ENCODE measurements around the gene FYCO1.
"Not testable (repeated sequence)": the region's sequence is repeated elsewhere in the genome, so short reads cannot be mapped to it uniquely, and the experiment has no call there.

FYCO1 gene

GRCh38 chr3:45995236-45996192 is at the start of gene FYCO1:
Gene FYCO1 (minus strand): TSS chr3:45995824. CDS start chr3:45984910, 10,914 bp downstream.
- peak; percentile 24 to 75 for DNase-seq

- DNase-seq = no peak
Measured at GRCh38 chr3:46038916-46039315, 43.3 kb upstream of the FYCO1 start.

DNA sequence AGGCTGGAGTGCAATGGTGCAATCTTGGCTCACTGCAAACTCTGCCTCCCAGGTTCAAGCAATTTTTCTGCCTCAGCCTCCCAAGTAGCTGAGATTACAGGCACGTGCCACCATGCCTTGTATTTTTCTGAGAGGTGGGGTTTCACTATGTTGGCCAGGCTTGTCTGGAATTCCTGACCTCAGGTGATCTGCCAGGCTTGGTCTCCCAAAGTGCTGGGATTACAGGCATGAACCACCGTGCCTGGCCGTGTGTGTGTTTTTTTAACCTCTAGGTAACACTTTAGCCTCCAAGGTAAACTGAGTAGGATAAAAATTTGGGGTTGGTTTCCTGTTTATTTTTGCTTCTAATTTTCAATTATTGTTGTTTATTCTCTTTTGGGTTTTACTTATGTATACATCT is 42.4 kb upstream of the FYCO1 start:
- not testable (repeated sequence) for DNase-seq

DNA sequence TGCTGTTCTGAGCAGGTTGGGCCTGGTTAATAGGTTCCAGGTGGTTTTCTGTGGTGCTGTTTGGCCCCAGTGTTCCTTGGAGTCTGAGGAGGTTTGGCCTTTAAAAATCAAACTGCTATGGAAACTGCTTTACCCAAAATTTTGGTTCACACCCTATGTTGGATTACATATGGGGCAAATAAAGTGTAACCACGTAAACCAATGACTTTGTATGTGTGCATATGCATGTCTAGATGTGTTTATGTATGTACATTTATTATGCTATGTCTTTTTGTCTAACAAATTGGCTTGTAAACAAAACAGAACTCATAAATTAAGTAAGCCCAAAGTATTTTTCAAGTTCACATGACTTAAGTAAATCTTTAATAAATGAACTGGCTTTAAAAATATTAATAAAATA is 40.6 kb upstream of the FYCO1 start:
- DNase-seq = no peak

DNA sequence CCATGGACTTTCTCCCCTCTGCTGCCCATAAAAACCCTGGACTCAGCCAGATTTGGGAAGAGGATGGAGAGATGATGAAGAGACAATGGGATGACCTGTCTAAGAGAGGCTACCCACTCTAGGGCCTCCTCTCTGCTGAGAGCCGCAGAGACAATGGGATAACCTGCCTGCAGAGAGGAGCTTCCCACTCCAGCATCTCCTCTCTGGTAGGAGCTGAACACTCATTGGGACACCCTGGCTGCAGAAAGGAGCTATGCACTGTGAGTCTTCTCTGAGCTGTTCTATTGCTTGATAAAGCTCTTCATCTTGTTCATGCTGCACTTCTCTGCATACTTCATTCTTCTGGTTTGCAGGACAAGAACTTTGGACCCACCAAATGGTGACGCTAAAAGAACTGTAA is 36.1 kb upstream of the FYCO1 start:
- no peak for DNase-seq

DNA sequence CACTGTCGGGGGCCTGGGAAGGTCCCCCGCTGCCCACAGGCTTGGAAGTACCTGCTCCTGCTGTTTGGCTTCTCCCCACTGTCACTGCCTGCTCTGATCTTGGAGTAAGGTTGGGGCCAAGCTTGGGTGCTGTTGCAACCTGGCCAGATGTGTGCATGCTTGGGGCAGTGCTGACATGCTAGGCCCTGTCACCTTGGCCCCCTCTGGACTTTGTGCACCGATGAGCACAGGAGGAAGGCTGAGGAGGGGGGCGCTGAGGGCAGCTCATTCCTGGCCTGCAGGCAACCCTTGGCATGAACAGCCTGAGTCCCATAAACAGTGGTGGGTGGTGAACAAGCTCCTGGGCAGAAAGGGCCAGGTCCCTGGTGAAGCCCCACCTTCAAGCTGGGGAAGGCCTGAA is 35.6 kb upstream of the FYCO1 start:
- no peak for DNase-seq

DNA sequence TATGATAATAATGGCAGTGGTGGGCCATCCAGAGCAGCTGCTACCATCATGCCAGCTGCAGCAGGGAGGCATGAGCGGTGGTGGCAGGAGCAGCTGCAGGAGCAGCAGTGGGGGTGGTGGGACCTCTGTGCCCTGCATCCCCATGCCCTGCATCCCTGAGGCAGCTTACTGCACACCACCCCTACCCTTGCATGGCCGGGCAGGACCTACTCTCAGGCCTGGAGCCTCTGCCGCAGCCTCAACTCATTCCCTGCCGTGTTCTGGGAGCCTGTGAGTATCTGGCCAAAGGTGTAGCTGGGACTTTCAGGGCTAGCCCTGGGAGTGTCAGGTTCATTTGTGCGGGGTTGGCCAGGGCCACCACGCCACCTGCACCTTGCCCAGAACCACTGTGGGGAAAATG is 35.0 kb upstream of the FYCO1 start:
- DNase-seq = no peak

DNA sequence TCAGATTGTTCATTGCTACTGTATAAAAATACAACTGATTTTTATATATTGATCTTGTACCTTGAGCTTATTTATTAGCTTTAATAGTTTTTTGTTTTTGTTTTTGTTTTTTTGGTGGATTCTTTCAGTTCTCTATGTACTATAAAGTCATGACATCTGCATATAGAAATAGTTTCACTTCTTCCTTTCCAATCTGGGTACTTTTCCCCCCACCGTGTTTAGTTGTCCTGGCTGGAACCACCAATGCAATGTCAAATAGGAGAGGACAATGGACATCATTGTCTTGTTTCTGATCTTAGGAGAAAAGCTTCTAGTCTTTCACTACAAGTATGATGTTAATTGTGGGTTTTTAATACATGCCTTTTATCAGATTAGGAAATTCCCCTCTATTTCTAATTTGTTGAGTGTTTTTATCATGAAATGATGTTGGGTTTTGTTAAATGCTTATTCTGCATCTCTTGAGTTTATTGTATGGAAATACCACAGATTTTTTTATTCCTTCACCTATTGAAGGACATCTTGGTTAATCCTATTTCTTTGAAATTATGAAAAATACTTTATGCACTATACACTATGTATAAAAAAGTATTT is 34.4 kb upstream of the FYCO1 start:
- no peak for DNase-seq

GRCh38 chr3:46027736-46028397 is 32.2 kb upstream of the FYCO1 start:
- DNase-seq = no peak

- DNase-seq = no peak
Measured at GRCh38 chr3:46027021-46027705, 31.5 kb upstream of the FYCO1 start, which contains the start of gene XCR1. Gene XCR1 (minus strand): TSS chr3:46027483. CDS start chr3:46021947, 5,536 bp downstream.

DNA sequence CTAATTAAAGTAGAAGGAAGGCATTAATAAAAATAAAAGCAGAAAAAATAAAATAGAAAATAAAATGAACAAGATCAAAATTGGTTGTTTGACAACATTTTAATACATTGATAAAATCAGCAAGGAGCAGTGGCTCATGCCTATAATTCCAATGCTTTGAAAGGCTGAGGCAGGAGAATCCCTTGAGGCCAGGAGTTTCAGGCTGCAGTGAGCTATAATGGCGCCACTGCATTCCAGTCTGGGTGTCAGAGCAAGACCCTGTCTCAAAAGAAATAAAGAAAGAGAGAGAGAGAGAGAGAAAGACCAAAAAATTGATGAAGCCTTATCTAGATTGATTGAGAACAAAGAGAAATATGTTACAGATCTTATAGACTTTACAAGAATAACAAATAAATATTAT is 29.5 kb upstream of the FYCO1 start:
- no peak for DNase-seq

- DNase-seq = no peak
Measured at GRCh38 chr3:46024131-46024530, 28.5 kb upstream of the FYCO1 start.

DNA sequence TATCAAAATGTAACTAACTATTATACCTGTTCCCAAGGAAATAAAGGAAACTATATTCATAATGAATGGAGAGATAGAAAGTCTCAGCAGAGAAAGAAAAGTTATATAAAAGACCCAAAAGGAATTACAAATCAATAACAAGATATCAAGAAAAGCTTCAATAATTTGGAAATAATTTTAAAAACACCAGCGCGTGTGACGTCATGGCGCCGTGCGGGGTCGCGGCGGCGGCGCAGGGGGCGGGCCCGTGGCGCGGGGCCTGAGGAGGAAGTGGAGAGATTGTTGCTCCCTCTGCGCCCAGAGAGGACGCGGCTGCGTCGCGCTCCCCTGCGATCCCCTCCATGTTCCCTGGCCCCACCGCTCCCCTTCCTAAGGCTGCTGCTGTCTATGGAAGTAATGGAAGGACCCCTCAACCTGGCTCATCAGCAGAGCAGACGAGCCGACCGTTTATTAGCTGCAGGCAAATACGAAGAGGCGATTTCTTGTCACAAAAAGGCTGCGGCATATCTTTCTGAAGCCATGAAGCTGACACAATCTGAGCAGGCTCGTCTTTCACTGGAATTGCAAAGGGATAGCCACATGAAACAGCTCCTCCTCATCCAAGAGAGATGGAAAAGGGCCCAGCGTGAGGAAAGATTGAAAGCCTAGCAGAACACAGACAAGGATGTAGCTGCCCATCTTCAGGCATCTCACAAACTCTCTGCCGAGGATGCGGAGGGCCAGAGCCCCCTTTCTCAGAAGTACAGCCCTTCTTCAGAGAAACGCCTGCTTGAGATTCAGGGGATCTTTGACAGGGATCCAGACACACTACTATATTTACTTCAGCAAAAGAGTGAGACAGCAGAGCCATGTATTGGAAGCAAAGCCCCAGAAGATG is 27.5 kb upstream of the FYCO1 start:
- no peak for DNase-seq

GRCh38 chr3:46021516-46021915 is 25.9 kb upstream of the FYCO1 start:
- DNase-seq = no peak

GRCh38 chr3:46020766-46021510 is 25.3 kb upstream of the FYCO1 start:
- no peak for DNase-seq

- DNase-seq = no peak
Measured at GRCh38 chr3:46019707-46020106, 24.1 kb upstream of the FYCO1 start.

DNA sequence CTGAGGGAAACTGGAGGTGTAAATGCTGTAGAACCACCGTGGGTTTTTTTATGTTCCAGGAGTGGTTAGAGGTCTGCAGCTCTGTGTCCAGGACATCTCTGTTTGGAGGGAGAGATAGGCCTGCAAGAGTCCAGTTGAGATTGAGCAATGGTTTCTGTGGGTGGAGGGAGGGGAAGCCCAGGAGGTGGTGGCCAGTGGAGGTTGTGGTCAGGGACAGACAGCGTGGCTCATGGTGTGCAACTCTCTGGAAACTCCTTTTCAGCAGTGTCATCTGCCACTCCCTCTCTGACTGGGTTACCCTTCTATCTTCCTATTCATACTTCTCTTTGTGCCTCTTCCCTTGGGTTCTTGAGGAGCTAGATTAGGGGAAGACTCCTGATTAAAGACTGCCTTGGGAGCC is 22.1 kb upstream of the FYCO1 start:
- DNase-seq = no peak

- no peak for DNase-seq
Measured at GRCh38 chr3:46013316-46014094, 17.9 kb upstream of the FYCO1 start.

- no peak for DNase-seq
Measured at GRCh38 chr3:46012246-46012645, 16.6 kb upstream of the FYCO1 start.

DNA sequence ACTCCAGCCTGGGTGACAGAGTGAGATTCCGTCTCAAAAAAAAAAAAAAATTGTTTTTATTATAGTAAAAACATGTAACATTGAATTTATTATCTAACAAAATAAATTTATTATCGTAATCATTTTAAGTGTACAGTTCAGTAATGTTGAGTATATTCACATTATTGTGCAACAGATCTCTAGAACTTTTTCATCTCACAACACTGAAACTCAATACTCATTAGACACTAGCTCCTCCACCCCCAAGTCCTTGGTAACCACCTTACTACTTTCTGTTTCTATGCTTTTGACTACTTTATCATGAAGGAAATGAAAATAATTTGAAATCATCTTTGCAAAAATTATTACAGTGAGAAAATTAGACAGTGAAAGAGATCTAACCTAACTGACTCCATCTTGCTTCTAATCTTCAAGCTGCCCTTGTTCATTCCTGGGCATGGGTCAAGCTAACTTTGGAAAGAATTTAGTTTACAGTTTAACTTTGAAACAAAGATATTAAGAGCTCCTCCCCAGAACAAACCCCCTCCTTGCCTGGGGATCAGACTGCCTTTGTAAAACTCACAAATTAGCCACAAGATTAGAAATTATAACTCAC is 15.0 kb upstream of the FYCO1 start:
- no peak for DNase-seq

All from NCI-H446 (cell line).